ENCODE measurements around the gene PKP1.

Gene PKP1

GRCh38 chr1:201329286-201329685 lies 46.0 kb downstream of the PKP1 start:
- peak; percentile 18 for DNase-seq (ENCODE audit: low read depth, low spot score)
- H3K4me3 ChIP-seq (ENCODE audit: low read depth, low read length) = no peak overlapping the region
- in situ Hi-C loops (cut with HindIII; ENCODE audit: low sequenced_read_pairs) = no loop called here
- no peak for TF ChIP-seq CTCF (IDR thresholded peaks at IDR 0.05; ENCODE audit: low read depth, low read length)

DNA sequence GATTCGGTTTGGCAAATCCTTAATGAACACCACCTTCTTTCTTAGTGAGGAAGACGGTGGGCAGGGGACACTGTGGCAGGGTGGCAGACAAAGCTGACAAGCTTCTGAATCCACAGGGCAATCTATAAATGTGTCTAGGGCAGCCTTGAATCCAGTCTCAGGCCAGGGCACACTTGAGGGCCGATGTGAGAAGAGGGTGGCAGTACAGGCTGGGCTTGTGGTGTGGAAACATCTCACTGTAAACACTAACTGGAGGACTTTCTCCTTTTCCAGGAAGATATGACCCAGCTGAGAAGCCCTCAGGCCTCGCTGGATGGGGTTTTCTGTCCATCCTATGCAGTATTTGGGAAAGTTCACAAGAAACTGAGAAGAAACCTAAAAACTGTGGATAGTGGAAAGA lies 46.5 kb downstream of the PKP1 start:
- in situ Hi-C loops (cut with HindIII; ENCODE audit: low sequenced_read_pairs) = no loop called here

DNA sequence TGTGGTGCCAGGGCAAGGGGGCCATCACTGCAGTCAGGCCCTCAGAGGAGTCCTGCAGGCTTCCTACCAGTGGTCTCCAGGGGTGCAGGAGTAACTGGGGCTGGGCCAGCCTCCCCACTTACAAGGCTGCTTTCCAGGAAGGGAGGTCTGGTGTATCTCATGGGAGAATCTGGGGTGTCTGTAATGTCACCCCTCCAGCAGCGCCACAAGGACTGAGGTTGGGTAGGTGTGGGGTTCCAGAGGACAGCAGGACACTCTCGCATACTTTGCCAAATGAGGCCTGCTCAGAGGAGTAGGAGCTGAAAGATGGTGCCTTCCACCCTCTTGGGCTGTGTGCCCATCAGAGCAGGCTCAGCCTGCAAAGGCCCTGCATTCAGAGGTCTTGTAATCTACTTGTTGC lies 47.2 kb downstream of the PKP1 start:
- in situ Hi-C loops (cut with HindIII; ENCODE audit: low sequenced_read_pairs) = no loop called here
- DNase-seq (ENCODE audit: low read depth, low spot score) = no peak
- TF ChIP-seq CTCF (IDR thresholded peaks at IDR 0.05; ENCODE audit: low read depth, low read length) = no peak
- H3K4me3 ChIP-seq (ENCODE audit: low read depth, low read length) = no peak overlapping the region

More for the DNA sequence above, 46.5 kb downstream of the PKP1 start:
- no peak for DNase-seq (ENCODE audit: low read depth, low spot score)
- no peak for TF ChIP-seq CTCF (IDR thresholded peaks at IDR 0.05; ENCODE audit: low read depth, low read length)
- H3K4me3 ChIP-seq (ENCODE audit: low read depth, low read length) = no peak overlapping the region

GRCh38 chr1:201331166-201331565 lies 47.9 kb downstream of the PKP1 start:
- DNase-seq (ENCODE audit: low read depth, low spot score) = no peak
- H3K4me3 ChIP-seq (ENCODE audit: low read depth, low read length) = no peak overlapping the region
- no peak for TF ChIP-seq CTCF (IDR thresholded peaks at IDR 0.05; ENCODE audit: low read depth, low read length)
- in situ Hi-C loops (cut with HindIII; ENCODE audit: low sequenced_read_pairs) = no loop called here

- H3K4me3 ChIP-seq (ENCODE audit: low read depth, low read length) = no peak overlapping the region
These were observed 48.7 kb downstream of the PKP1 start for GRCh38 chr1:201332021-201332420.

GRCh38 chr1:201332616-201333335 lies 49.5 kb downstream of the PKP1 start:
- in situ Hi-C loops (cut with HindIII; ENCODE audit: low sequenced_read_pairs) = no loop called here
- no peak overlapping the region for H3K4me3 ChIP-seq (ENCODE audit: low read depth, low read length)
- no peak for DNase-seq (ENCODE audit: low read depth, low spot score)
- TF ChIP-seq CTCF (IDR thresholded peaks at IDR 0.05; ENCODE audit: low read depth, low read length) = no peak

More at GRCh38 chr1:201332021-201332420, 48.7 kb downstream of the PKP1 start:
- in situ Hi-C loops (cut with HindIII; ENCODE audit: low sequenced_read_pairs) = no loop called here
- DNase-seq (ENCODE audit: low read depth, low spot score) = no peak
- no peak for TF ChIP-seq CTCF (IDR thresholded peaks at IDR 0.05; ENCODE audit: low read depth, low read length)
